K562 (cell line): ENCODE data around the gene FGF22. TPM values are rescaled to one million over a fixed set of nuclear protein-coding genes. Genes with fewer than 3 reads are reported as not detected.
"Not testable (repeated sequence)": the region's sequence is repeated elsewhere in the genome, so short reads cannot be mapped to it uniquely, and the experiment has no call there.

ENCODE experiments used
- ATAC-seq: fragments of 200-7000 bp; cut with Tn5 transposase; 3 replicates; pipeline ENCODE4 v1.9.1; 2020; ENCODE audit warnings: moderate library complexity
- BruUV-seq: library from RNA; stranded (reverse); fragments of 400-500 nt; replicated peaks from 2 replicates; lab custom pipeline; 2021; lab: Mats Ljungman, UMichigan
- CTCF ChIA-PET: fragments of 300-600 bp; formaldehyde crosslinking; extraction: SDS; loops from one replicate; lab custom pipeline; 2021; ENCODE audit warnings: low intra/inter-chr PET ratio; lab: Yijun Ruan, JAX
- POLR2A ChIA-PET: fragments of 300-600, 350-650 bp; sonication (Branson Sonifier 250); formaldehyde crosslinking; extraction: SDS; loops from one replicate; lab custom pipeline; 2021; ENCODE audit warnings: antibody characterized with exemption, inconsistent platforms; lab: Yijun Ruan, JAX
- DNase-seq, 4 experiments: peaks; one replicate each; pipeline versions ENCODE4 v3.0.0 to v3.0.0-alpha.2; 2011 to 2018; ENCODE audit warnings: low spot score in 3 of 4, mixed read lengths in 3 of 4; ENCODE audit errors: extremely low read depth in 1 of 4
- FAIRE-seq: peaks from 2 replicates; lab custom pipeline; 2011; peaks lifted over from hg19 to GRCh38; lab: Jason Lieb, UNC
- H2AFZ ChIP-seq: 2 replicates; pipeline ENCODE4 v1.6.0; 2011; ENCODE audit warnings: low read depth, low read length, control low read depth, inconsistent platforms
- H3K27ac ChIP-seq: fragments of 200-600 bp; 3 replicates; pipeline ENCODE4 v1.8.0; 2011; ENCODE audit warnings: low read depth, mild to moderate bottlenecking, control low read depth, inconsistent platforms, low read length, moderate library complexity, mixed read lengths; ENCODE audit errors: extremely low read depth
- H3K27me3 ChIP-seq, 2 experiments: fragments of 300-600 bp in 1 of 2; 2 replicates in 1 of 2; 3 replicates in 1 of 2; pipeline versions ENCODE4 v1.6.0 to v1.8.0; 2011; ENCODE audit warnings: inconsistent platforms in 2 of 2, low read length in 2 of 2, mild to moderate bottlenecking in 1 of 2, mixed read lengths in 1 of 2, moderate library complexity in 1 of 2; ENCODE audit not compliant: control insufficient read depth in 2 of 2, insufficient read depth in 2 of 2
- H3K36me3 ChIP-seq: fragments of 300-600 bp; 3 replicates; pipeline ENCODE4 v1.8.0; 2011; ENCODE audit warnings: mild to moderate bottlenecking, low read length, inconsistent platforms; ENCODE audit not compliant: control insufficient read depth, insufficient read depth
- H3K4me1 ChIP-seq, 2 experiments: fragments of 200-600 bp in 1 of 2; replicated peaks in 1 of 2; 2 replicates in 1 of 2; 3 replicates in 1 of 2; pipeline versions ENCODE4 v1.5.1 to v1.8.0; 2011; ENCODE audit warnings: inconsistent platforms in 2 of 2, low read length in 2 of 2, mild to moderate bottlenecking in 1 of 2, mixed read lengths in 1 of 2, moderate library complexity in 1 of 2; ENCODE audit not compliant: control insufficient read depth in 2 of 2, insufficient read depth in 2 of 2
- H3K4me2 ChIP-seq: 2 replicates; pipeline ENCODE4 v1.6.1; 2011; ENCODE audit warnings: low read length, control low read depth, inconsistent platforms, mixed read lengths; ENCODE audit not compliant: insufficient read depth
- H3K4me3 ChIP-seq: fragments of 200-600 bp; sonication (generic), shearing (Covaris generic); 2 replicates; pipeline ENCODE4 v1.5.1; 2016; ENCODE audit warnings: control low read depth, inconsistent platforms
- H3K79me2 ChIP-seq: fragments of 200-600 bp; 3 replicates; pipeline ENCODE4 v1.8.0; 2011; ENCODE audit warnings: low read length, inconsistent platforms; ENCODE audit not compliant: control insufficient read depth, insufficient read depth
- H3K9ac ChIP-seq, 2 experiments: 2 replicates each; pipeline versions ENCODE4 v1.6.0 to v1.6.1; 2011; ENCODE audit warnings: low read depth in 2 of 2, low read length in 2 of 2, control low read depth in 1 of 2, inconsistent platforms in 1 of 2, mild to moderate bottlenecking in 1 of 2, mixed read lengths in 1 of 2; ENCODE audit not compliant: insufficient read depth in 1 of 2
- H3K9me1 ChIP-seq: one replicate; pipeline ENCODE4 v1.6.0; 2011; ENCODE audit warnings: inconsistent platforms, mild to moderate bottlenecking, low read length, moderate library complexity; ENCODE audit not compliant: control insufficient read depth, insufficient read depth
- H3K9me3 ChIP-seq: replicated peaks from 2 replicates; pipeline ENCODE4 v1.5.1; 2011; ENCODE audit warnings: low read depth, low read length, inconsistent platforms; ENCODE audit not compliant: control insufficient read depth, insufficient read depth
- H4K20me1 ChIP-seq: replicated peaks from 2 replicates; pipeline ENCODE4 v1.6.1; 2011; ENCODE audit warnings: low read length, inconsistent platforms, mixed read lengths; ENCODE audit not compliant: control insufficient read depth, insufficient read depth
- POLR2G ChIP-seq: fragments of 200-400 bp; formaldehyde crosslinking; IDR thresholded peaks from 2 replicates; pipeline ENCODE4 v1.6.1; 2017; ENCODE audit warnings: low read depth, mild to moderate bottlenecking, antibody characterized with exemption, low read length, moderate library complexity
- RAD21 ChIP-seq, 2 experiments: fragments of 250-450 bp in 1 of 2; fragments of 450-650 bp in 1 of 2; sonication (Bioruptor Pico) in 1 of 2; formaldehyde crosslinking in 1 of 2; IDR thresholded peaks in 1 of 2; conservative IDR thresholded peaks in 1 of 2; 2 replicates each; pipeline versions ENCODE4 v1.4.0 to v1.8.0; 2020 to 2022; ENCODE audit warnings: mild to moderate bottlenecking in 2 of 2, moderate library complexity in 1 of 2
- RBFOX2 ChIP-seq: fragments of 200-400 bp; formaldehyde crosslinking; IDR thresholded peaks from 2 replicates; pipeline ENCODE4 v1.6.1; 2017; ENCODE audit warnings: low read depth, mild to moderate bottlenecking, low read length, moderate library complexity
- WGBS: fragments of 100-300 bp; shearing (Covaris generic); methylation state at CpG from one replicate; pipeline ENCODE4 v1.1.6; 2016; ENCODE audit warnings: low coverage, mixed read lengths; ENCODE audit not compliant: insufficient coverage; ENCODE audit errors: missing lambda C conversion rate; 5-methylcytosine and 5-hydroxymethylcytosine counted together
- in situ Hi-C: fragments of 300-500 bp; cut with MboI; formaldehyde crosslinking; loops from 4 replicates; pipeline ENCODE4 v1.15.0; 2018; ENCODE audit warnings: inconsistent platforms, mixed read lengths
- intact Hi-C: fragments of 100-400 bp; cut with micrococcal nuclease; formaldehyde crosslinking; loops from 2 replicates; pipeline ENCODE4 v1.14.2; 2022
- polyA plus RNA-seq, 8 experiments: library from polyadenylated mRNA; depleted of rRNA in 4 of 8; stranded (reverse) in 5 of 8; unstranded in 3 of 8; fragments of >200 nt; fragmentation: Nextera tagmentation in 2 of 8; fragmentation: Illumina TruSeq in 1 of 8; extraction: Ambion mirVana in 2 of 8; extraction: Trizol in 1 of 8; gene quantifications; 2 replicates each; pipeline versions ENCODE4 v1.2.1 to v1.2.3, GENCODE V29; 2011 to 2014; ENCODE audit warnings: inconsistent platforms in 1 of 8, missing spikeins in 1 of 8
- total RNA-seq, 7 experiments: library from RNA; depleted of rRNA in 6 of 7; stranded (reverse); fragments of >200 nt in 6 of 7; fragmentation: Illumina TruSeq in 2 of 7; extraction: Trizol in 2 of 7; gene quantifications; 2 replicates each; pipeline versions ENCODE4 v1.2.1 to v1.2.3, GENCODE V29; 2011 to 2021; ENCODE audit warnings: low replicate concordance in 1 of 7

FGF22 gene
- total and polyA plus RNA-seq, 9 of the 15 experiments (the other 6 are each of a cell fraction or from before 2014, with no cell fraction given): 0.14 to 2.2 (median 0.86) TPM; not detected in 4

GRCh38 chr19:629515-629914, 10.2 kb upstream of the FGF22 start:
- H3K9me1 ChIP-seq, H3K27me3 ChIP-seq, FAIRE-seq, POLR2A ChIA-PET, H3K27ac ChIP-seq, H3K4me2 ChIP-seq, H3K4me3 ChIP-seq, BruUV-seq, H3K9me3 ChIP-seq, intact Hi-C loops, H3K9ac ChIP-seq, CTCF ChIA-PET, DNase-seq, ATAC-seq, H2AFZ ChIP-seq, H4K20me1 ChIP-seq, in situ Hi-C loops: not testable (repeated sequence)
- H3K79me2 ChIP-seq: peaks cover 50% of the 10 kb centered on the region
- peak; percentile 5; the same call in 1 of the 2 replicates for TF ChIP-seq RBFOX2
- H3K4me1 ChIP-seq: peaks cover 0 to 48% of the 10 kb centered on the region in 2 experiments; a peak in 4 of 5 replicates
- WGBS: 97% methylated on average over 22 of the region's 25 CpGs
- peaks cover 63% of the 10 kb centered on the region; the same call in 2 of the 3 replicates for H3K36me3 ChIP-seq

- Histone ChIP-seq H3K9me1 (no peaks in the 10 kb centered on the region), H3K36me3 (peaks cover 56% of the 10 kb centered on the region; the same call in 2 of the 3 replicates), H4K20me1 (no peaks in the 10 kb centered on the region), H3K4me3 (no peak overlapping the region), H3K4me2 (no peak overlapping the region), H3K4me1 (peaks cover 0 to 51% of the 10 kb centered on the region in 2 experiments; a peak in 4 of 5 replicates), H3K79me2 (peaks cover 50% of the 10 kb centered on the region), H2AFZ (no peak overlapping the region), H3K9me3 (no peaks in the 10 kb centered on the region), H3K27ac (no peak overlapping the region), H3K9ac (peak overlapping the region in 1 of 2 experiments; percentile 26; a peak in 1 of 4 replicates), H3K27me3 (no peaks in the 10 kb centered on the region)
- WGBS: 94% methylated on average over 23 of the region's 30 CpGs
- BruUV-seq: no TSS peak
- DNase-seq (no peak), ATAC-seq (no peak), FAIRE-seq (no peak)
- ChIA-PET POLR2A (no interaction called here), CTCF (no interaction called here)
- intact Hi-C loops (no loop called here), in situ Hi-C loops (no loop called here)
- peak; percentile 36; the same call in 1 of the 2 replicates for TF ChIP-seq POLR2G
- peak; percentile 35; the same call in 1 of the 2 replicates for TF ChIP-seq RBFOX2
- no peak for TF ChIP-seq RAD21 (CRISPR knock-in tag; conservative IDR thresholded peaks at IDR 0.05 in 1 of 2, IDR thresholded peaks at IDR 0.05 in 1 of 2)
Observed at GRCh38 chr19:629961-630714, 9.5 kb upstream of the FGF22 start.
